C4-2B (cell line): ENCODE results near the gene DLGAP1.

Source experiments
- CTCF ChIP-seq: fragments of 450-650 bp; conservative IDR thresholded peaks from 2 replicates; pipeline ENCODE4 v1.5.1; 2017; ENCODE audit warnings: mild to moderate bottlenecking
- ZFX ChIP-seq: fragments of 450-650 bp; IDR thresholded peaks from 2 replicates; pipeline ENCODE4 v1.6.1; 2017

GRCh38 chr18:3886575-3887322, 568.4 kb downstream of the DLGAP1 start:
- TF ChIP-seq CTCF (no peak), ZFX (no peak)
